CD4-positive, alpha-beta T cell treated with Interleukin-15 for 4 hours (primary cell): ENCODE results near the gene TIMM22.
"Not testable (repeated sequence)": the region's sequence is repeated elsewhere in the genome, so short reads cannot be mapped to it uniquely, and the experiment has no call there.

ENCODE experiments used
- DNase-seq: peaks from one replicate; pipeline ENCODE4 v3.0.0-alpha.2; 2020; ENCODE audit warnings: low spot score

The TIMM22 gene

DNA sequence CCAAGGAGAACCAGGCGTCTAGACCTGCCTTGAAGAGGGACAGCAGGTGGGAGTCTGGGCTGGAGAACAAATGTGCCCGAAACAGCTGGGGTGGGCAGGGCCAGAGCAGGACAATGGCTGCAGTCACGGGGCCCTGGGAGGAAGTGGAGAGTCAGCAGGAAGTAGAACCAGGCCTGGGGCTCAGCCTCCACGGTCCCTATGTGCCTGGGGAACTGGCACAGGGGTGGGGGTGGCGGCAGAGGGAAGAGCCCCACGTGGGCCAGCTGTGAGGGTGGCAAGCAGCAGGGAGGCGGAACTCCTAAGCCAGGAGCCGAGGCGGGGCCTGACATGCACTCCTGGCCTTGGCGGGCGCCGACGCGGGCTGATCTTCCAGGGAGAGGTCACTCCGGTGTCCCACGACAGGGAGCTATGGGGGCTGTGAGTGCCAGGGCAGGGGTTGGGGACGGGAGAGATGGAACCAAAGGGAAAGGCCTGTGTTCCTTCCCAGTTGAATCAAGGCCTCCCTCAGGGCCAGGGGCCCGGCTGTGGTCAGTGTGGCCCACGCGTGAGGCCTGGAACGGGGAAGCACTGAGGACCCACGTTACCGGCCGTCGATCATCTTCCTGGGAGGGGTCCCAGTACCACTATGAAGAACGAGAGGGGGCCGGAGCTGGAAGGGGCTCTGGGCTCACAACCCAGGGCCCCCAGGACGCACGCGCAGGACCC lies 42.7 kb downstream of the TIMM22 start:
- DNase-seq: no peak

- DNase-seq: no peak
Observed at GRCh38 chr17:1040216-1040600, 43.3 kb downstream of the TIMM22 start.

DNA sequence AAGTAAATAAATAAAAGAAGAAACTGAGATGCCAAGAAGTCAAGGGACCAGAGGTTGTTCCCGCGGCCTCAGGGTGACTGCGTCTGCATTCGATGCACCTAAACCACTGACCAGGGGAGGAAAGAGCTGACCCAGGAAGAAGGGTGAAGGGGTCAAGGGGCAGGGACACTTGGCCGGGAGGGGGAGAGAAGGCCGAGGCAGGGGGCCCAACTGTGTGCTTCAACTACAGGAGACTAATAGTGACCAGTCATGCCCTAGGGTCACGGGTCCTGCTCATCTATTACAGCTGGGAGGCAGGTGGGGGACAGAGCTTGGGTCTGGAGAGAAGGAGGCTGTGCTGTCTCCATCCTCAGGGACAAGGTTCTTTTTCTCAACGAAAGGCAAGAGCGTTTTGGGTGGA lies 44.8 kb downstream of the TIMM22 start:
- DNase-seq: no peak

GRCh38 chr17:1042486-1042885 lies 45.6 kb downstream of the TIMM22 start:
- no peak for DNase-seq

DNA sequence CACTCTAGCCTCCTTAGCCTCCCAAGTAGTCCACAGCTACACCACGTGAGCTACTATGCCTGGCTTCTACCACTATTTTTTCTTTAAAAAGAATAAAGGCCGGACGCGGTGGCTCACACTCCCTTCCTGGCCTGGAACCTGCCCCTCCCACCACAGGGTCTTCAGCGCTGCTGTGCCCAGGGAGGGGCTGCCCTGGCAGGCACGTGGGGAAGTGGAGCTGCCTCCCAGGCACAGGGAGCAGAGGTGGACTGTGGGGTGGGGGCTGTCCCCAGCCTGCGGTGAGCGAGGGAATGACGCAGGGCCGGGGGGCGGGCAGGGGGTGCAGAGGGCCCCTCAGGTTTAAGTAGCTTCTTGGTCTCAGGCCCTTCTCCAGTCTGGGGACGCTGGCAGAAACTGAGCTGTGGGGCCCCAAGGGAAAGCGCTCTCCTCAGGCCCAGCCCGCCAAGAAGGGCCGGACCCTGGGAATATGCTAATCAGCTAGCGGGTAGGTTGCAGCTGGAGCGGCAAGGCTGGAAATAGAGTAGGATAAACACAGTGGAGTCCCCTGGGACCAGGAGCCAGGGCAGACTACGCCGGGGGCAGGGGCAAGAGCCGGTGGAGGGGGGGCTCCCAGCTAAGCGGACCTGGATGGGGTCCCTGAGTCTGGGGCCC lies 46.8 kb downstream of the TIMM22 start:
- no peak for DNase-seq

DNA sequence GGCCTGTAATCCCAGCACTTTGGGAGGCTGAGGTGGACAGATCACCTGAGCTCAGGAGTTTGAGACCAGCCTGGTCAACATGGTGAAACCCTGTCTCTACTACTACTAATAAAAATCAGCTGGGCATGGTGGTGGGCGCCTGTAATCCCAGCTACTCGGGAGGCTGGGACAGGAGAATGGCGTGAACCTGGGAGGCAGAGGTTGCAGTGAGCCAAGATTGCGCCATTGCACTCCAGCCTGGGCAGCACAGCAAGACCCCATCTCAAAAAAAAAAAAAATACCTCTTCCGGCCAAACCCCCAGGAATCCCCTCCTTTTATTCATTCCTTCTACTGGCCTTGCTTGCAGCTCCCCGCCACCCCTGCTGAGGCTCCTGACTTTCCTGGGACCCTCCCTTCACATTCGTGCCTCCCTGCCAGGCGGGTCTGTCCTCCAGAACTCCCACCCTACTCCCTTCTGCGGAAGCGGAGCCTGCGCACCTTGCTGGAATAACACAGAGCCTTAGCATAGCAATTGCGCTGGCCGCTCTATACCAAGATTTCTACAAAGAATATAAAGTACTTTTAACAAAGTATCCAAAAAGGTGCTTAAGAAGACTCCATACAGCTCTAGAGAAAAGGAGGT lies 47.6 kb downstream of the TIMM22 start:
- not testable (repeated sequence) for DNase-seq

- DNase-seq: no peak
Observed at GRCh38 chr17:1045456-1045855, 48.5 kb downstream of the TIMM22 start.

- DNase-seq: no peak
Observed at GRCh38 chr17:1047177-1047878, 50.4 kb downstream of the TIMM22 start.

GRCh38 chr17:1047879-1048470 lies 51.0 kb downstream of the TIMM22 start:
- DNase-seq: no peak

- not testable (repeated sequence) for DNase-seq
Observed at GRCh38 chr17:1048516-1049115, 51.7 kb downstream of the TIMM22 start.

DNA sequence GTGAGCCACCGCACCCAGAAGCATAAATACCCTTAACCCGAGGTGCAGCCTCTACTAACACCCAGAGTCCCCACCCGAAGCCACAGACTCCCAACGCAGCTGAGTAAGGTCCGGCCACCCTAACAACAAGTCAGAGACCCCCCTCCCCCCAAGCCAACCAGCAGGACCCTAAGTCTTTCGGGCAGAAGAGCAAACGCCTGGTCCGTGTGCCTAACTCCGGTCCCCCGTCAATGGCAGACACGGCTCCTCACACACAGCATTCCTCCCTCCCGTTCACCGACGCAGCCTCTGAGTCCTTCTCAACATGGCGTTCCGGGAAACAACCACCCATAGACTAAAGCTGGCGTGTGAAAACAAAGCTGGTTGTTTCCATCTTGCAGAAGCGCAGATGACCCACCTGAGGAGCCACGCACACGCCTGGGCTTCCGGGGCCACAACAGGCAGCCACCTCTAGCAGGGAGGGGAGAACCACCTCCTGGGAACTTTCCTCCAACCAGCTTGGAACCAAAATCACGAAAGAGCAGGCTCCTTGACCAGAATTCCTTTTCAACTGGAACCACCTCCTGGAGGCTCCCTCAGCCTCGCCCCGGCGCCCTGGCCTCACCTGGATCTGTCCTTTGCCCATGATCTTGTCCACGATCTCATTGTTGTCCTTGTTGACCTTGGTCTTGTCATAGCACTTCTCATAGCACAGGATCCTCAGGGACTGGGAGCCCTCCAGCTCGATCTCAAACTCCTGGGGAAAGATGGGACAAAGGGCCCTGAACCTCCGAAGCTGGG lies 52.7 kb downstream of the TIMM22 start:
- no peak for DNase-seq

- no peak for DNase-seq
Observed at GRCh38 chr17:1050246-1050995, 53.5 kb downstream of the TIMM22 start.

- no peak for DNase-seq
Observed at GRCh38 chr17:1050996-1051925, 54.3 kb downstream of the TIMM22 start.
